H9 (cell line): Measurements from ENCODE around the gene TMCC3. TPM values are rescaled to one million over a fixed set of nuclear protein-coding genes. Genes with fewer than 3 reads are reported as not detected.

ENCODE experiments used
- DNase-seq: peaks from one replicate; pipeline ENCODE4 v3.0.0-alpha.2; 2017
- H2AFZ ChIP-seq: one replicate; pipeline ENCODE4 v1.6.1; 2013; ENCODE audit warnings: mild to moderate bottlenecking, low read length, control low read depth, moderate library complexity
- H2AK5ac ChIP-seq: 2 replicates; pipeline ENCODE4 v1.6.1; 2013; ENCODE audit warnings: low read length, control low read depth, mixed read lengths; ENCODE audit not compliant: insufficient read length
- H2BK120ac ChIP-seq: one replicate; pipeline ENCODE4 v1.6.1; 2013; ENCODE audit warnings: low read depth, mild to moderate bottlenecking, low read length, control low read depth, inconsistent platforms; ENCODE audit not compliant: poor library complexity, severe bottlenecking
- H2BK12ac ChIP-seq: 2 replicates; pipeline ENCODE4 v1.6.1; 2013; ENCODE audit warnings: low read length, control low read depth, mixed read lengths, low read depth; ENCODE audit not compliant: insufficient read length
- H2BK15ac ChIP-seq: 2 replicates; pipeline ENCODE4 v1.6.1; 2013; ENCODE audit warnings: low read depth, low read length, control low read depth
- H2BK20ac ChIP-seq: one replicate; pipeline ENCODE4 v1.6.1; 2013; ENCODE audit warnings: low read depth, mild to moderate bottlenecking, low read length, control low read depth, inconsistent platforms; ENCODE audit not compliant: poor library complexity, severe bottlenecking
- H2BK5ac ChIP-seq: 2 replicates; pipeline ENCODE4 v1.6.1; 2013; ENCODE audit warnings: low read length, control low read depth, mixed read lengths; ENCODE audit not compliant: insufficient read length
- H3K14ac ChIP-seq: 2 replicates; pipeline ENCODE4 v1.6.1; 2013; ENCODE audit warnings: low read length, control low read depth; ENCODE audit not compliant: insufficient read depth
- H3K18ac ChIP-seq: 2 replicates; pipeline ENCODE4 v1.6.1; 2013; ENCODE audit warnings: low read depth, mild to moderate bottlenecking, mixed read lengths, low read length, control low read depth; ENCODE audit not compliant: insufficient read length
- H3K23ac ChIP-seq: 2 replicates; pipeline ENCODE4 v1.6.1; 2013; ENCODE audit warnings: low read length, control low read depth, mixed read lengths, low read depth; ENCODE audit not compliant: insufficient read length
- H3K23me2 ChIP-seq: 2 replicates; pipeline ENCODE4 v1.6.1; 2013; ENCODE audit warnings: low read depth, mild to moderate bottlenecking, mixed read lengths, low read length, control low read depth; ENCODE audit not compliant: insufficient read length, poor library complexity, severe bottlenecking
- H3K27ac ChIP-seq: 2 replicates; pipeline ENCODE4 v1.5.1; 2013; ENCODE audit warnings: low read length, control low read depth, mixed read lengths, low read depth; ENCODE audit not compliant: insufficient read length
- H3K27me3 ChIP-seq: 2 replicates; pipeline ENCODE4 v1.6.1; 2013; ENCODE audit warnings: low read length, control low read depth, inconsistent platforms; ENCODE audit not compliant: insufficient read depth
- H3K4ac ChIP-seq: 2 replicates; pipeline ENCODE4 v1.6.1; 2013; ENCODE audit warnings: low read depth, mild to moderate bottlenecking, control low read depth, inconsistent platforms, low read length, moderate library complexity
- H3K4me1 ChIP-seq: 2 replicates; pipeline ENCODE4 v1.6.1; 2013; ENCODE audit warnings: low read length, control low read depth, inconsistent platforms; ENCODE audit not compliant: insufficient read depth
- H3K4me2 ChIP-seq: 2 replicates; pipeline ENCODE4 v1.6.1; 2013; ENCODE audit warnings: low read length, control low read depth, mixed read lengths; ENCODE audit not compliant: insufficient read length, insufficient read depth
- H3K56ac ChIP-seq: 2 replicates; pipeline ENCODE4 v1.6.1; 2013; ENCODE audit warnings: low read depth, mild to moderate bottlenecking, mixed read lengths, low read length, control low read depth; ENCODE audit not compliant: insufficient read length
- H3K79me1 ChIP-seq: 2 replicates; pipeline ENCODE4 v1.6.1; 2013; ENCODE audit warnings: low read depth, mild to moderate bottlenecking, moderate library complexity, low read length, control low read depth, inconsistent platforms; ENCODE audit not compliant: insufficient read depth, poor library complexity, severe bottlenecking
- H3K79me2 ChIP-seq: 2 replicates; pipeline ENCODE4 v1.6.1; 2013; ENCODE audit warnings: low read length, control low read depth, inconsistent platforms; ENCODE audit not compliant: insufficient read depth
- H3K9ac ChIP-seq: 2 replicates; pipeline ENCODE4 v1.6.1; 2013; ENCODE audit warnings: low read length, control low read depth, mixed read lengths; ENCODE audit not compliant: insufficient read length; ENCODE audit errors: extremely low read depth
- H3K9me3 ChIP-seq: one replicate; pipeline ENCODE4 v1.6.1; 2013; ENCODE audit warnings: low read depth, low read length, inconsistent platforms; ENCODE audit not compliant: control insufficient read depth
- H3T11ph ChIP-seq: one replicate; pipeline ENCODE4 v1.6.1; 2013; ENCODE audit warnings: mild to moderate bottlenecking, low read length, control low read depth, inconsistent platforms
- H4K20me1 ChIP-seq: one replicate; pipeline ENCODE4 v1.6.1; 2013; ENCODE audit not compliant: control insufficient read depth, insufficient read length, insufficient read depth
- H4K5ac ChIP-seq: 2 replicates; pipeline ENCODE4 v1.6.1; 2013; ENCODE audit warnings: low read depth, mild to moderate bottlenecking, mixed read lengths, low read length, control low read depth; ENCODE audit not compliant: insufficient read length
- H4K8ac ChIP-seq: replicated peaks from 2 replicates; pipeline ENCODE4 v1.6.1; 2013; ENCODE audit warnings: low read length, control low read depth, mixed read lengths, low read depth; ENCODE audit not compliant: insufficient read length
- H4K91ac ChIP-seq: 2 replicates; pipeline ENCODE4 v1.6.1; 2013; ENCODE audit warnings: low read depth, mild to moderate bottlenecking, moderate library complexity, mixed read lengths, low read length, control low read depth; ENCODE audit not compliant: insufficient read length
- H3K27ac Mint-ChIP-seq, 3 experiments: 2 replicates in 2 of 3; 3 replicates in 1 of 3; pipeline ENCODE4 v1.8.0; 2020 to 2021; ENCODE audit warnings: mixed read lengths in 3 of 3, mild to moderate bottlenecking in 1 of 3, moderate library complexity in 1 of 3
- H3K27me3 Mint-ChIP-seq: 2 replicates; pipeline ENCODE4 v1.8.0; 2021; ENCODE audit warnings: low read depth, mild to moderate bottlenecking, moderate library complexity, mixed read lengths
- H3K36me3 Mint-ChIP-seq, 3 experiments: 2 replicates in 2 of 3; 3 replicates in 1 of 3; pipeline ENCODE4 v1.8.0; 2020 to 2021; ENCODE audit warnings: low read depth in 3 of 3, mixed read lengths in 3 of 3; ENCODE audit not compliant: insufficient read depth in 1 of 3
- H3K4me1 Mint-ChIP-seq, 2 experiments: 2 replicates each; pipeline ENCODE4 v1.8.0; 2020; ENCODE audit warnings: mixed read lengths in 2 of 2
- H3K4me3 Mint-ChIP-seq, 2 experiments: 2 replicates in 1 of 2; 3 replicates in 1 of 2; pipeline ENCODE4 v1.8.0; 2020 to 2021; ENCODE audit warnings: mild to moderate bottlenecking in 2 of 2, mixed read lengths in 2 of 2, moderate library complexity in 1 of 2
- H3K9me3 Mint-ChIP-seq, 2 experiments: 2 replicates in 1 of 2; 3 replicates in 1 of 2; pipeline ENCODE4 v1.8.0; 2020; ENCODE audit warnings: mild to moderate bottlenecking in 2 of 2, mixed read lengths in 2 of 2, moderate library complexity in 1 of 2
- WGBS: extraction: QIAGEN DNeasy Blood & Tissue Kit; methylation state at CpG from one replicate; pipeline ENCODE4 v1.1.7; 2013; ENCODE audit warnings: missing lambda C conversion rate, low lambda C conversion rate, mixed read lengths; ENCODE audit not compliant: insufficient read length; ENCODE audit errors: extremely low coverage; 5-methylcytosine and 5-hydroxymethylcytosine counted together
- total RNA-seq: library from RNA; stranded (reverse); gene quantifications from 2 replicates; pipeline ENCODE4 v1.2.1, GENCODE V29; 2021
- TF ChIP-seq, protein P1 (sequence below): fragments of 200-600 bp; sonication (generic); conservative IDR thresholded peaks from 3 replicates; pipeline ENCODE4 v1.8.0; 2021; ENCODE audit warnings: antibody characterized with exemption, mild to moderate bottlenecking

TMCC3 gene
- total RNA-seq, 1 experiment from 2014 or later: 0.87 TPM

GRCh38 chr12:94614288-94614721 is 36.1 kb downstream of the TMCC3 start:
- Mint-ChIP-seq H3K9me3 (no peaks in the 10 kb centered on the region), H3K4me1 (peaks cover 11 to 31% of the 10 kb centered on the region in 2 experiments), H3K36me3 (no peaks in the 10 kb centered on the region), H3K4me3 (no peak overlapping the region), H3K27me3 (no peaks in the 10 kb centered on the region), H3K27ac (peak overlapping the region in 1 of 3 experiments; percentile 88; a peak in 2 of 7 replicates)
- Histone ChIP-seq H4K91ac (no peak overlapping the region), H3K18ac (no peak overlapping the region), H3K27me3 (no peaks in the 10 kb centered on the region), H2BK20ac (no peak overlapping the region), H3K79me2 (no peaks in the 10 kb centered on the region), H3K9me3 (no peaks in the 10 kb centered on the region), H2BK15ac (no peak overlapping the region), H3K4me1 (peaks cover 2% of the 10 kb centered on the region; the same call in 1 of the 2 replicates), H3K27ac (no peak overlapping the region), H4K5ac (no peak overlapping the region), H2BK120ac (no peak overlapping the region), H3K56ac (no peak overlapping the region), H2AFZ (no peak overlapping the region), H3K4ac (no peak overlapping the region), H4K8ac (no peak overlapping the region), H3K23ac (no peak overlapping the region), H3T11ph (no peak overlapping the region), H3K14ac (0 out of 2 replicates have a peak overlapping the region, but pooled peaks have one; percentile 9), H3K23me2 (no peaks in the 10 kb centered on the region), H3K4me2 (no peak overlapping the region), H2BK12ac (no peak overlapping the region), H3K9ac (no peak overlapping the region), H2BK5ac (no peak overlapping the region), H4K20me1 (no peaks in the 10 kb centered on the region), H3K79me1 (no peaks in the 10 kb centered on the region), H2AK5ac (no peak overlapping the region)
- no CpG with 5 or more reads among the region's 3 CpGs for WGBS
- TF ChIP-seq, protein P1, sequence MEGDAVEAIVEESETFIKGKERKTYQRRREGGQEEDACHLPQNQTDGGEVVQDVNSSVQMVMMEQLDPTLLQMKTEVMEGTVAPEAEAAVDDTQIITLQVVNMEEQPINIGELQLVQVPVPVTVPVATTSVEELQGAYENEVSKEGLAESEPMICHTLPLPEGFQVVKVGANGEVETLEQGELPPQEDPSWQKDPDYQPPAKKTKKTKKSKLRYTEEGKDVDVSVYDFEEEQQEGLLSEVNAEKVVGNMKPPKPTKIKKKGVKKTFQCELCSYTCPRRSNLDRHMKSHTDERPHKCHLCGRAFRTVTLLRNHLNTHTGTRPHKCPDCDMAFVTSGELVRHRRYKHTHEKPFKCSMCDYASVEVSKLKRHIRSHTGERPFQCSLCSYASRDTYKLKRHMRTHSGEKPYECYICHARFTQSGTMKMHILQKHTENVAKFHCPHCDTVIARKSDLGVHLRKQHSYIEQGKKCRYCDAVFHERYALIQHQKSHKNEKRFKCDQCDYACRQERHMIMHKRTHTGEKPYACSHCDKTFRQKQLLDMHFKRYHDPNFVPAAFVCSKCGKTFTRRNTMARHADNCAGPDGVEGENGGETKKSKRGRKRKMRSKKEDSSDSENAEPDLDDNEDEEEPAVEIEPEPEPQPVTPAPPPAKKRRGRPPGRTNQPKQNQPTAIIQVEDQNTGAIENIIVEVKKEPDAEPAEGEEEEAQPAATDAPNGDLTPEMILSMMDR: no peak
- peak; percentile 76 for DNase-seq
